ENCODE results near the gene SNRK. TPM values are rescaled to one million over a fixed set of nuclear protein-coding genes. Genes with fewer than 3 reads are reported as not detected.

The SNRK gene
- total RNA-seq, 2 experiments from 2014 or later: 21.1 TPM

GRCh38 chr3:43389388-43390254, 103.3 kb downstream of the SNRK start:
- CTCF ChIA-PET: interaction anchor here (0.6 to 1.4 kb wide), 8 partner anchors 11 to 428 kb away, joined by 3 to 6 read pairs (median 4); no protein-coding TSS in a partner anchor

GRCh38 chr3:43390255-43390588, 103.9 kb downstream of the SNRK start:
- H3K27ac Mint-ChIP-seq: peak overlapping the region; percentile 55
- H3K27me3 Mint-ChIP-seq (ENCODE audit: low read depth): no peaks in the 10 kb centered on the region
- no peaks in the 10 kb centered on the region for H3K36me3 Mint-ChIP-seq (ENCODE audit: low read depth)
- intact Hi-C loops (cut with micrococcal nuclease): loop anchor here (1.0 to 2.0 kb wide), 2 partner anchors 233 to 237 kb away; partner anchors contain the start of gene ANO10
- CTCF ChIA-PET: no interaction called here
- no peak for DNase-seq
- peaks cover 63% of the 10 kb centered on the region for H3K4me1 Mint-ChIP-seq (ENCODE audit: low read depth)
- H3K4me3 Mint-ChIP-seq: peak overlapping the region; percentile 17
- H3K9me3 Mint-ChIP-seq: no peaks in the 10 kb centered on the region

More at GRCh38 chr3:43389388-43390254, 103.3 kb downstream of the SNRK start:
- Mint-ChIP-seq H3K4me3 (peak overlapping the region; percentile 9), H3K4me1 (ENCODE audit: low read depth) (peaks cover 63% of the 10 kb centered on the region), H3K27ac (peak overlapping the region; percentile 55), H3K36me3 (ENCODE audit: low read depth) (no peaks in the 10 kb centered on the region), H3K27me3 (ENCODE audit: low read depth) (no peaks in the 10 kb centered on the region), H3K9me3 (peaks cover 2% of the 10 kb centered on the region)
- peak; percentile 87 for DNase-seq
- intact Hi-C loops (cut with micrococcal nuclease): loop anchor here (1.0 to 2.0 kb wide), 5 partner anchors 101 to 301 kb away; partner anchors contain the start of genes ABHD5 and ANO10

GRCh38 chr3:43391621-43392020, 105.3 kb downstream of the SNRK start:
- Mint-ChIP-seq H3K4me3 (no peak overlapping the region), H3K27ac (no peak overlapping the region), H3K4me1 (ENCODE audit: low read depth) (peaks cover 60% of the 10 kb centered on the region), H3K36me3 (ENCODE audit: low read depth) (no peaks in the 10 kb centered on the region), H3K9me3 (no peaks in the 10 kb centered on the region), H3K27me3 (ENCODE audit: low read depth) (no peaks in the 10 kb centered on the region)
- CTCF ChIA-PET: interaction anchor here (0.7 kb wide), 1 partner anchor 82 kb away, joined by 4 read pairs; no protein-coding TSS in a partner anchor
- peak; percentile 47 for DNase-seq
- intact Hi-C loops (cut with micrococcal nuclease): loop anchor here (2.0 kb wide), 1 partner anchor 231 kb away; the partner anchor contains the start of gene ANO10

GRCh38 chr3:43394041-43394554, 107.8 kb downstream of the SNRK start:
- CTCF ChIA-PET: interaction anchor here (0.6 kb wide), 1 partner anchor 172 kb away, joined by 3 read pairs; no protein-coding TSS in a partner anchor
- Mint-ChIP-seq H3K36me3 (ENCODE audit: low read depth) (no peaks in the 10 kb centered on the region), H3K27me3 (ENCODE audit: low read depth) (no peaks in the 10 kb centered on the region), H3K9me3 (no peaks in the 10 kb centered on the region), H3K27ac (no peak overlapping the region), H3K4me1 (ENCODE audit: low read depth) (peaks cover 43% of the 10 kb centered on the region), H3K4me3 (no peak overlapping the region)
- intact Hi-C loops (cut with micrococcal nuclease): no loop called here
- no peak for DNase-seq

GRCh38 chr3:43399034-43399433, 112.7 kb downstream of the SNRK start:
- Mint-ChIP-seq H3K9me3 (no peaks in the 10 kb centered on the region), H3K27ac (no peak overlapping the region), H3K36me3 (ENCODE audit: low read depth) (no peaks in the 10 kb centered on the region), H3K27me3 (ENCODE audit: low read depth) (no peaks in the 10 kb centered on the region), H3K4me3 (no peak overlapping the region), H3K4me1 (ENCODE audit: low read depth) (peaks cover 5% of the 10 kb centered on the region)
- DNase-seq: no peak
- intact Hi-C loops (cut with micrococcal nuclease): no loop called here
- CTCF ChIA-PET: interaction anchor here (1.2 kb wide), 1 partner anchor 24 kb away, joined by 3 read pairs; no protein-coding TSS in a partner anchor

- Mint-ChIP-seq H3K27ac (no peak overlapping the region), H3K9me3 (no peaks in the 10 kb centered on the region), H3K36me3 (ENCODE audit: low read depth) (no peaks in the 10 kb centered on the region), H3K4me3 (no peak overlapping the region), H3K4me1 (ENCODE audit: low read depth) (no peaks in the 10 kb centered on the region), H3K27me3 (ENCODE audit: low read depth) (no peaks in the 10 kb centered on the region)
- intact Hi-C loops (cut with micrococcal nuclease): no loop called here
- CTCF ChIA-PET: no interaction called here
- no peak for DNase-seq
Measured at GRCh38 chr3:43400167-43400566, 113.8 kb downstream of the SNRK start.

Other genes with a start within 250 kb of the SNRK start
- 1 to 10 TPM; 7.6 to 8.0 TPM for gene POMGNT2, start 180.5 kb upstream of the SNRK start, total RNA-seq